Caki2 (cell line): Measurements from ENCODE around the gene FAAH. TPM values are rescaled to one million over a fixed set of nuclear protein-coding genes. Genes with fewer than 3 reads are reported as not detected.

ENCODE experiments used
- DNase-seq: peaks from one replicate; pipeline ENCODE4 v3.0.0-alpha.2; 2015; ENCODE audit warnings: low read depth
- in situ Hi-C: cut with HindIII; loops from 2 replicates; pipeline ENCODE4 v1.10.0; 2016; ENCODE audit warnings: low sequenced_read_pairs, low pct_unique_long_range_greater_than_20kb, mixed read lengths
- total RNA-seq: library from RNA; depleted of rRNA; stranded (reverse); fragments of >200 nt; shearing (Covaris generic); gene quantifications from 2 replicates; pipeline ENCODE4 v1.2.3, GENCODE V29; 2014; ENCODE audit warnings: low replicate concordance

The FAAH gene
- total RNA-seq, 1 experiment from 2014 or later, result 22.5 TPM

DNA sequence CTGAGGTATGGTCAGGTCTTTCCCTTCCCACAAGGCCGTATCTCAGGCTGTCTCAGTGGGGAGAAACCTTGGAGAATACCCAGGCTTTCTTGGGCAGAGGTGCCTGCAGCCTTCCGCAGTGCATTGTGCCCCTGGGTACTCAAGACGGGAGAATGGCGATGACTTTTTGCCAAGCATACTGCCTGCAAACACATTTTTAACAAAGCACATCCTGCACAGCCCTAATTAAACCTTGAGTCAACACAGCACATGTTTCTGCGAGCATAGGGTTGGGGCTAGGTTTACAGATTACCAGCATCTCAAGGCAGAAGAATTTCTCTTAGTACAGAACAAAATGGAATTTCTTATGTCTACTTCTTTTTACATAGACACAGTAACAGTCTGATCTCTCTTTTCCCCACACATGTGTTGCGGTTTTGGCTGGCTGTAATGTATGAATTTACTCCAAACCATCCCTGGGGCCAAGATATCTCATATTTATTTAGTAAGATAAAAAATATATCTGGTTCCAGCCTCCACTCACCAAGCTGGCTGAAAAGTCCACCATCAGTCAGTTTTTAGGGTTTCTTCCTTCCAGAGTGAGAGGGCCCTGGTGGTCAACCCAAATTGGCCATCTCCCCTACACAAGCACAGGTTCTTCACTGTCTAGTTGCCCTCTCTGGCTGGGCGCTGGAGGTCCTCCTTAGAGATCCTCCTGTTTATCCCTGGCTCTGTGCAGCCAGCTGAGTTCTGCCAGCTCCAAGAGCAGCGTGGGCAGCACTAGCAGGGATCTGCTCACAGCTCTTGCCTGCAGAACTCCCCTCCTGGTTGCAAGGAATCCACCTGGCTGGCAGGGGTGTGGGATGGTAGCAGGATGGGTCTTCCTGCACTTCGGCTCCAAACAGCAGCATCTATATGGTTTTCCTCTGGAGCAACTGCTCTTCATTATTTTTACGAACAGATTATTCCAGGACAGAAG, 2.6 kb downstream of the FAAH start:
- in situ Hi-C loops, result no loop called here
- no peak for DNase-seq

DNA sequence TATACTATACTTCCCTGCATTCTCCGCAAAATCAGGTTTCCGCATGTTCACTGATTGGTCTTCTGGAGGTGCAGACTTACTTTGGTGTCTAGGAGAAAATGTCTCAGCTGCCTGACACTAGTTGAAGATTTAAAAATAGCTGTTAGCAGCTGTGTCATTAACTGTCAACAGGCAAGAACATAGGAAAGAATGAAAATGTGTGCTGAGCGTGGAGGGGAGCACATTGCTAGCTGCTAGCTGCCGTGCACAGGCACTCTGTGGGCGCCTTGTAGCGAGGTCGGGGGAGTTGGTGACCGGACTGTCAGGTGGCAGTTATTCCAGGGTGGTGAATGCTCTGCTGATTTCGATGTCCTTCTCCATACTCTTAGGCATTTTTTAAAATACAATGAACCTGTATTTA, 5.2 kb downstream of the FAAH start:
- in situ Hi-C loops, result no loop called here
- DNase-seq, result no peak

DNA sequence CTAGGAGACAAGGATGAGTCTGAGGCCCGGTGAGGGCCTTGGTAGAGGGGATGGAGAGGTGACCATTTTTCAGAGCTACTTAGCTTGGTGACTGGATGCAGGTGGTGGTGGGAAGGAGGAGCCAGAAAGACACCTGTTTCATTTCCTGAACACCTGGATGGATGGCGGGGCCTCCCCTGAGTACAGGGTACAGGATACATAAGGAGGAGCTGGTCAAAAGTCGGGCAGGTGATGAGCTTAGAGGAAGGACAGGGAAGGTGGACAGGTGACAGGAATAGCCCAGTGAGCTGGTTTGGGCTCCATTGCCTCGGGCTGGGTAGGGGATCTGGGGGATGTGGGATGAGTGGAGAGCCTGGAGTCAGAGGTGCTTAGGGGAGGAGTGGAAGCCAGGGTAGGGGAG, 6.3 kb downstream of the FAAH start:
- in situ Hi-C loops, result no loop called here

DNA sequence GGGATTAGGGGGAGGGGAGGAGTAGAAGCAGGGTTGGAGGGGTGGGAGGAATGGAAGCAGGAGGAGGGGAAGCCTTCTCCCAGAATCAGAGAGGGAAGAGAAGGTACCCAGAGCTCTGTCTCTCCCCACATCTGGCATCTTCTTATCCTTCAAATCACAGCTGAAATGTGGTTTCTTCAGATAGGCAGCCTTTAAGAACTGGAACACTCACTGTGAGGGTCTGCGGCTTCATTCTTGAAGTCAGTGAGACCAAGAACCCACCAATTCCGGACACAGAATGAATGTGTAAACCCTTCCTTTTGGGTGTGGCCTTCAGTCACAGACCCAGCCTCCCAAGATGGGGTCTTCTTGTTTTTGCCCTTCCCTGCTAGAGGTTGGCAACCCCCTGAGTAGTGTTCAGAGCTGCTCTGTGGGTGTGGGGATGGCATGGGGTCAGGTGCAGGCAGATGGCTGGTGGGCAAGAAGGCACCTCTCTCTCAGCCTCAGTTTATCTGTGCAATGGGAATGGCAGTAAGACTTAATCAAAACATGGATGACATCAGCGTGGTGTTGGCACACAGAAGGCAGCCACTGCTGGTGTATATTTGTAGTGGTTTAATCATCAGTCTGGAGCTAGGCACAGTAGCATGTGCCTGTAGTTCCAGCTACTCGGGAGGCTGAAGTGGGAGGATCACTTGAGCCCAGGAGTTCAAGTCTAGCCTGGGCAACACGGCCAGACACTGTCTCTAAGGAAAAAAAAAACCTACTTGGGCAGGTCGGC, 7.2 kb downstream of the FAAH start:
- in situ Hi-C loops, result no loop called here

More for the DNA sequence above, 6.3 kb downstream of the FAAH start:
- DNase-seq, result no peak

DNA sequence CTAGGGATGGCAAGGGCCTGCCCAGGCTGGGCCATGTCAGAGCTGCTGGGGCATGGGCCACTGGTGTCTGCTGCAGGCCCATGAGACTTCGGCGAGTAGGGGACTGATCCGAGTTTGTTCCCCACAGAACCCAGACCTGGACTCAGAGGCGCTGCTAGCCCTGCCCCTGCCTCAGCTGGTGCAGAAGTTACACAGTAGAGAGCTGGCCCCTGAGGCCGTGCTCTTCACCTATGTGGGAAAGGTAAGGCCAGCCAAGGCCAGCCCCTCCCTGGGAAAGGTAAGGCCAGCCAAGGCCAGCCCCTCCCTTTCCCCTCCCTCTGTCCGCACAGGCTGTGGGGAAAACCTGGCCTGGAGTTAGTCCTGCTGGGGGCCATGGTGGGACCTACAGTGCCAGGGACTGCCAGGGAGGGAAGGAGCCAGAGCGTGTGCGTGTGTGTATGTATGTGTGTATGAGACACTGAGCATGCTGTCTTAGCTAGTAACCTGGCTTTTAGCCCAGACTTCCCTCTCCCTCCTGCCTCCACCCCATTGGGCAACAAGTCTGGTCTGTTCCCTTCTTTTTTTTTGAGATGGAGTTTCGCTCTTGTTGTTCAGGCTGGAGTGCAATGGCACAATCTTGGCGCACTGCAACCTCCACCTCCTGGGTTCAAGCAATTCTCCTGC, 8.0 kb downstream of the FAAH start:
- peak; percentile 38 for DNase-seq
- in situ Hi-C loops, result no loop called here

More for the DNA sequence above, 7.2 kb downstream of the FAAH start:
- no peak for DNase-seq

DNA sequence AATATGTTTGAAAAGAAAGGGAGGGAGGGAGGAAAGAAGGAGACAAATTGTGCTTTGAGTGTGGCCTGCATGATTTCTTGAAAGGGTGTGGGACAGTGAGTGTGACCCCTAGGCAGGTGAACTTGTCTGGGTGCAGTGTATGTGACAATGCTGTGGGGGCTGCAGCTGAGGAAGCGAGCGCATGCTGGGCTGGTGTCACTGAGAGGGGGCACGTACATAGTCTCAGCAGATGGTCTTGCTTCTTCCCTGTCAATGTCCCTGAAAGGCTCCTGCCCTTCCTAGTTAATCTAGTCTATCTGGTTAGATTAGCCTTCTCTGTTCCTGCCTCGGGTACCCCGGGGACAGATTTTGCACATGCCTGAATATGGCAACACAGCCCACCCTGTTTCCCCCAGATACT, 9.8 kb downstream of the FAAH start:
- in situ Hi-C loops, result no loop called here
- DNase-seq, result no peak

DNA sequence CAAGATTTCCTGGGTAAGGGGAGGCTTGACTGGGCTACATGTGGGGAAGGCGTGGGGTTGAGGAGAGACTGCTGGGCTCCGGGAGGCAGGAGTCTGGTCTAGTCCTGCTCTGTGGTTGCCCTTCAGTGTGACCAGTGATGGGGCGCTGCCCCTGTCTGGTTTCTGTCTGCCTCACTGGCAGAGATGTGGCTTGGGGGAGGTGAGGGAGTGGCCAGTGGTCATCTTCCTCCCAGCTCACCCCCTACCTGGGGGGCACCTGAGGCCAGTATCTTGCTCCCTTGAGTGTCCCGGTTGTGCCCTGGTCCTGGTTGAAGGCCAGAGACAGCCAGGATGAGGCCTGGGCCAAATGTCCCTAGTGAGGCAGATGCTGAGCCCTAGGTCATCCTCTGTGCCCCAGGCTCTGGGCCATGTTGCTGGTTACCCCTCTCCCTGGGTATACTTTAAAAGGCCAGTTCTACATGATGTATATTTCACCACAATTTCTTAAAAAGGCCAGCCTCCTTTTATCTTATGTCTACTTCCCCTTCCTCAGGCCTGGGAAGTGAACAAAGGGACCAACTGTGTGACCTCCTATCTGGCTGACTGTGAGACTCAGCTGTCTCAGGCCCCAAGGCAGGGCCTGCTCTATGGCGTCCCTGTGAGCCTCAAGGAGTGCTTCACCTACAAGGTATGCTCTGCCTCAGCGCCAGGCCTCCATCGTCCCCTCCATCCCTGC, 10.5 kb downstream of the FAAH start:
- no peak for DNase-seq
- in situ Hi-C loops, result no loop called here

DNA sequence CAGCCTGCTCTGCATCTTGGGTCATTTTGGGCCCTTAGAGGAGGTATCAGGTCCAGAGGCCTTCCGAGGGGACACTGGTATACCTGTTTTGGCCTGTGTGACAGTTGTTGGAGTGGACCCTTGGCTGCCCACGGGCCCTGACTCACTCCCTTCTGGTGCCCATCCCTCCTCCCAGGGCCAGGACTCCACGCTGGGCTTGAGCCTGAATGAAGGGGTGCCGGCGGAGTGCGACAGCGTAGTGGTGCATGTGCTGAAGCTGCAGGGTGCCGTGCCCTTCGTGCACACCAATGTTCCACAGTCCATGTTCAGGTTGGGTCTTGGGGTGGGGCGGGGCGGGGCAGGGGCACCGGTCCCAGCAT, 11.1 kb downstream of the FAAH start:
- in situ Hi-C loops, result no loop called here
- DNase-seq, result no peak

DNA sequence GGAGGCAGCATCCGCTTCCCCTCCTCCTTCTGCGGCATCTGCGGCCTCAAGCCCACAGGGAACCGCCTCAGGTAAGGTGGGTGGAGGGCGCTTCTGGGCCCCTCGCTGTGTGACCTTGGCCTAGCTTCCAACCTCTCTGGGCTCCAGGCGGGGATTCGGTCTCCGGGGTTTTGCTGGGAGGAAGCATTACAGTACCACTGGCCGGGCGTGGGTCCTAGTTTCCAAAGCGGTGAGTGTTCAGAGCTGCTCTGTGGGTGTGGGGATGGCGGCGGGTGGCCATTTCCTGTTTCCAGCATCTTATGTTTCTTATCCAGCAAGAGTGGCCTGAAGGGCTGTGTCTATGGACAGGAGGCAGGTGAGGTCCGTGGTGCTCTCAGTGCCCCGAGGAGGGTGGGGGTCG, 11.6 kb downstream of the FAAH start:
- in situ Hi-C loops, result no loop called here
- DNase-seq, result no peak

DNA sequence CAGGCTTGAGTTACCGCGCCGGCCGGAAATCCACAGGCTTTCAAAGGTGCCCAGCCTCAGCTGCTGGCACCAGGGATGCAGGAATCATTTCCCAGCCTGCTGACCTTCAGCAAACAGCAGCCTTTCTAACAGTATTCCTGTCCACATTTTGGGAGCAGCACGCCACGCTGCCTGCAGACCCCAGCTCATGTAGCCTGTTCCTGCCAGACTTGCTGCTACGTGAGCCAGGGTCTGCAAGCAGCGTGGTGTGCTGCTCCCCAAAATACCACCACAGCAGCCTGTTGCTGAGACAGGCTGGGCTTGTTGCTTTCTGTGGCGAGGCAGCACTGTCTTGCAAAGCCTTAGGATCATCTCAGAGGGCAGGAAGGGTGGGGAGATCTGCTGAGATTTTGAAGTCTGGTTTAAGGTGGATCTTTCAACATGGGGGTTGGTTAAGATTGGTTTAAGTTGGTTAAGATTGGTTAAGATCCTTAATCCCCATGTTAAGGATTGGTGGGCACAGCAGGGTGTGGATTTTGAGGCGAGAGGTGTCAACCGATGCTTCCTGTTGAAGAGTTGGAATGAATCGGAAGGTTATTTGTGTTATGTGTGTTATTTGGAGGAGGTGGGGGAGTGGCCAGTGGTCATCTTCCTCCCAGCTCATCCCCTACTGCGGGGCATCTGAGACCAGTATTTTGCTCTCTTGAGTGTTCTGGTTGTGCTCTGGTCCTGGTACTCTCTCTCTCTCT, 12.9 kb downstream of the FAAH start:
- in situ Hi-C loops, result no loop called here
- no peak for DNase-seq

DNA sequence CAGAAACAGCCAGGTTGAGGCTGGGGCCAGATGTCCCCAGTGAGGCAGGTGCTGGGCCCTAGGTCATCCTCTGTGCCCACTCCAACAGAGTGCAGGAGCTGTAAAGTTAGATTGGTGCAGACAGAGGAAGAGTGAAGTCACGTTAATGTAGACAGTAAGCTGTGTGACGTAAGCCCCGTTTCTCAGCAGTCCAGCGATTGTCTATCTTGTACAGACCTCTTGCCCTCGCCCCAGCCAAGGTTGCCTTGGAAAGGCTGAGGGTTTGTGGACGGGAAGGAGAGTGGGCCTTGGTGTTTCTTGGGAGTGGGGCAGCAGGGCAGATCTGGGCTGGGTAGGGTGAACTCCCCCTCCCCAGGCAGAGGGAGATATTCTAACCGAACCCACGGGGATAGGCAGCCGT, 13.5 kb downstream of the FAAH start:
- DNase-seq, result no peak
- in situ Hi-C loops, result no loop called here

DNA sequence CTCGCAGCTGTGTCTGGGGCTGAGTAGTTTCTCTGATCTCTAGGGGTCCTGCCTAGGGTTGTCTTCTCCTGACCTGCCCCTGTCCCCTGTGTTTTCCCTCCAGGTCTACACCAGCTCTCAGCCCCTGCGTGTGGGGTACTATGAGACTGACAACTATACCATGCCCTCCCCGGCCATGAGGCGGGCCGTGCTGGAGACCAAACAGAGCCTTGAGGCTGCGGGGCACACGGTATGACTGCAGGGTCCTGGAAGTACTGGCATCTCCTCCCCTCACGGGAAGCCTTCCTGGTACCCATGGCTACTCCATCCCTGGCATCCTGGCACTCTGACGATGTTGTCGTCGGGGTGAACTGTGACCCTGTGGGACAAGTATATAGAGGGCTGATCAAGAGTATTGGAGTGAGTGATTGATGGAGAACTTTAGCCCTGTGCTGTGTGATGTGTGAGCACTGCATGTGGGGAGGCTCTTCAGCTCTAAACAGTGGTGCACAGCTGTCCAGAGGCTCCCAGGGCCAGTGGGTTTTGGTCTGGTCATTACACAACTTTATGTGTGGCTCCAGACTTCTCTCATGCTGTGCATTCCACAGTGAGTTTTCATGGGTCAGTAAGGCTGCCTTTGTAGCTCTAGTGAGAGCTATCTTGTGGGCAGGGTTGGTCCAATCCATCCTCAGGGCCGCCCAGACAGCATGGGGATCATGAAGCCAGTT, 14.4 kb downstream of the FAAH start:
- in situ Hi-C loops, result no loop called here
- DNase-seq, result no peak

DNA sequence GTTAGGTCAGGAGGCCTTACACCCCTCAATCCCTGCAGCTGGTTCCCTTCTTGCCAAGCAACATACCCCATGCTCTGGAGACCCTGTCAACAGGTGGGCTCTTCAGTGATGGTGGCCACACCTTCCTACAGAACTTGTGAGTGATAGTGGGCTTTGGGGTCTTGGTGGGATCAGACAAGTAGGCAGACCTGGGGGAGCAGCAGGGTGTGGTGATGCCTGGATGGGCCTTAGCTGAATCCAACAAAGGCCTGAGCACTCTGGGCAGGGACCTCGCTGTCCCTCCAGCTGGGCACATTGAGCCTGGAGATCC, 14.9 kb downstream of the FAAH start:
- DNase-seq, result no peak
- in situ Hi-C loops, result no loop called here

DNA sequence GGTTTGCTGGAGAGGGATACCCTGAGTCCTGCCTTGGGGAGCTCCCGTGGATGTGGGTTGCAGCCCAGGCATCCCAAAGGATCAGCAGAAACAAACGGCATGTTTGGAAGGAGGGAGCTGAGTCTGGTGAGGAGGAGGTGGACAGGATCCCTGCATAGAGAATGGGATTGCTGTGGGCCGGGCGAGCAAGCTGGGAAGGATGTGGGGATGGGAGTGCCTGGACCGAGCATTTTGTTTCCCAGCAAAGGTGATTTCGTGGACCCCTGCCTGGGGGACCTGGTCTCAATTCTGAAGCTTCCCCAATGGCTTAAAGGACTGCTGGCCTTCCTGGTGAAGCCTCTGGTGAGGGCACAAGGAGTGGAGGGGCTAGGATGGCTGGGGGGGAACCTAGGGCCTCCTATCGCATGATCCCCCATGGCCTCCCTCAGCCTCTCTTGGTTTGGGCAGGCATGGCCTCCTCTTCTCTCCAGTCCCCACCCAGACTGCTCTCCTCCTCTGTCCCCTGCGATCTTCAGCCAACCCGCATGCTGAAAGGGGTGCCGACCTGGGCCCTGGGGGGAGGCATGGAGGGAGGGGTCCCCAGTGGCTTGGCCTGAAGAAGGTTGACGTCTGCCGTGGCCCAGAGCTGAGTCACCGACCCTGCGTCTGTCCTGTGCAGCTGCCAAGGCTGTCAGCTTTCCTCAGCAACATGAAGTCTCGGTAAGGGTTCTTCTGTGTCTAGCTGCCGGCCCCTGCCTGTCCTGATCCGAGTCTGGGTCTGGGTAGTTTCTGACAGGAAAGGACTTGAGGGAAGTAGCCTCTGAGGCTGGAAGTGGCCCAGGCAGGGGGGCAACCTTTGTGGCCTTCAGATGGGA, 16.3 kb downstream of the FAAH start:
- no peak for DNase-seq
- in situ Hi-C loops, result no loop called here

DNA sequence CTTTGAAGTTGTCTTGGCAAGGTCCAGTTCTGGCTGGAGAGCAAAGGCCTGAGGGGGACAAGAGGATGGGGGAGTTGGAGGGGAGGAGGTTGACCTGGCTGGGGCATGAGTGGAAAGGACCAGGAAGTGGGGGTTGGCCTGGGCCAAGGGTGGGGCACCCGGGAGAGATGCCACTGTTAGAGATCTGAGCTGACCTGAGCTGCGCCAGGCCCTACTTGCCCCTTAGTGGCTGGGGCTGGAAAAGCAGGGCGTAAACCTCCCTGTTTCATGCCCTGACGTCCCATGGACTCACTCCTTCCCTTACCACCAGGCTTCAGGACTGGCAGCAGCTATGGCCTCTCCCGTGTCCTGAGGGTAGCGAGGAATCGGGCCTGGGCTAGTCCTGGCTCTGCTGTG, 16.9 kb downstream of the FAAH start:
- no peak for DNase-seq
- in situ Hi-C loops, result no loop called here

DNA sequence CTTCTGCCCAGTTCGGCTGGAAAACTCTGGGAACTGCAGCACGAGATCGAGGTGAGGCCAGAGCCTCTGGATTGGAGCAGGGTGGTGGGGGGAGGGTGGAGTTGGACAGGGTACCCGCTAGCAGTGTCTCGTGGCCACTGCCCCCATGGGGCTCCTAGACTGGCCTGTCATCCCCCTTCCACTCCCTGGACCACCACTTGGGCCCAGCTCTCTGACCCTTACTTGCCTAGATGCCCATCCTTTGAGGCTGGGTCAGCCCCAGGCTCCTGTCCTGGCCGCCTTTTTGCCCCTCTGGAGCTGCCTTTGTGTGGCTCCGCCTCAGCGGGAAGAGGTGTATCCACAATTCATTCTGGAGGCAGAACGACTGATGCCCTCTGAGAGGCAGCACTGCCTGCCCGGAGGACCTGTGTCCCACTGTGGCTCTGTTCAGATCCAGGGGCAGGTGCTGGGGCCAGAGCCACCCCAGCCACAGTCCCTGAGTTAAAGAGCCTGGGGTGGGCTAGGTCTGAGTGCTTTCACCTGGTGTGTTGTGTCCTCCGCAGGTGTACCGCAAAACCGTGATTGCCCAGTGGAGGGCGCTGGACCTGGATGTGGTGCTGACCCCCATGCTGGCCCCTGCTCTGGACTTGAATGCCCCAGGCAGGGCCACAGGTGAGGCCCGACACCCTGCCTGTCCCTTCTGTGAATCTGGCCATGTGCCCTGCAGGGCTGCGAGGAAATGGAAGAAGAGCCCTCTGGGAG, 17.7 kb downstream of the FAAH start:
- DNase-seq, result no peak
- in situ Hi-C loops, result no loop called here
